ENCODE measurements around the gene FAM124A. TPM values are rescaled to one million over a fixed set of nuclear protein-coding genes. Genes with fewer than 3 reads are reported as not detected.
A peak's percentile ranks its signal among the peaks of the same experiment; 100 is the strongest.

The FAM124A gene
- total and polyA plus RNA-seq, 2 of the 8 experiments (the other 6 are each of a cell fraction or from before 2014, with no cell fraction given): 40.7 to 49.9 TPM

GRCh38 chr13:51211910-51212309 lies 10.3 kb upstream of the FAM124A start:
- ChIA-PET CTCF (ENCODE audit: partially characterized antibody) (no interaction called here), POLR2A (ENCODE audit: partially characterized antibody) (interaction anchor here (6.1 kb wide), 1 partner anchor 31 kb away, joined by 24 read pairs; no protein-coding TSS in a partner anchor)
- H2BK120ac ChIP-seq (replicated peaks; ENCODE audit: low read depth, low read length): no peak overlapping the region
- H3K23me2 ChIP-seq (ENCODE audit: low read depth, low read length): no peaks in the 10 kb centered on the region
- 79% methylated on average over 2 of the region's 2 CpGs; no CpG with 5 or more reads in 1 of the 2 experiments for WGBS, 2 experiments (ENCODE audit: extremely low coverage in 1 of 2, insufficient coverage in 1 of 2, insufficient read length in 1 of 2, insufficient replicate concordance in 2 of 2, low coverage in 1 of 2, low lambda C conversion rate in 2 of 2, missing lambda C conversion rate in 1 of 2)
- H2BK15ac ChIP-seq (ENCODE audit: low read length): no peak overlapping the region
- H3K9me3 ChIP-seq (ENCODE audit: insufficient read depth in 2 of 2, low read depth in 1 of 2, low read length in 1 of 2): 0 out of 4 replicates have a peak, but pooled peaks cover 0 to 3% of the 10 kb centered on the region in 2 experiments
- no peaks in the 10 kb centered on the region; a peak in 1 of 7 replicates for H3K27me3 ChIP-seq (replicated peaks in 1 of 4; ENCODE audit: control insufficient read depth in 3 of 4, extremely low read depth in 1 of 4, insufficient read depth in 3 of 4, low read length in 3 of 4)
- H4K20me1 ChIP-seq (replicated peaks in 1 of 2; ENCODE audit: control insufficient read depth in 1 of 2, insufficient read depth in 2 of 2, low read length in 2 of 2): no peaks in the 10 kb centered on the region
- no peaks in the 10 kb centered on the region for H3K36me3 ChIP-seq (ENCODE audit: control insufficient read depth in 2 of 4, insufficient read depth in 4 of 4, low read length in 3 of 4)
- no peak overlapping the region for H4K5ac ChIP-seq (ENCODE audit: insufficient read length, low read depth, low read length)
- H4K8ac ChIP-seq (ENCODE audit: extremely low read depth, insufficient read depth, low read length): no peak overlapping the region
- H3K27ac ChIP-seq (ENCODE audit: low read depth, low read length): no peak overlapping the region
- no peak overlapping the region for H3K4me3 ChIP-seq (ENCODE audit: extremely low read depth in 1 of 4, insufficient read depth in 2 of 4, low read depth in 3 of 4, low read length in 4 of 4)
- H2AK5ac ChIP-seq (ENCODE audit: low read depth, low read length): no peak overlapping the region
- H3K9ac ChIP-seq (replicated peaks in 1 of 4; ENCODE audit: extremely low read depth in 1 of 4, low read depth in 3 of 4, low read length in 3 of 4): no peak overlapping the region
- H2BK5ac ChIP-seq (ENCODE audit: low read depth, low read length): no peak overlapping the region; the same call in 1 of the 2 replicates
- no peak overlapping the region for H3K4me2 ChIP-seq (ENCODE audit: insufficient read depth in 1 of 2, low read depth in 2 of 2, low read length in 2 of 2)
- H4K91ac ChIP-seq (replicated peaks; ENCODE audit: insufficient read length, low read length): no peak overlapping the region
- DNase-seq (ENCODE audit: low read depth in 1 of 2, low spot score in 2 of 2) (peak in 1 of 2 experiments; percentile 24), FAIRE-seq (no peak)
- H3K14ac ChIP-seq (ENCODE audit: insufficient read length): no peak overlapping the region
- H3K4ac ChIP-seq (replicated peaks; ENCODE audit: insufficient read length, low read depth, low read length): no peak overlapping the region
- no peak overlapping the region for H2BK20ac ChIP-seq (ENCODE audit: low read length)
- no peaks in the 10 kb centered on the region for H3K79me2 ChIP-seq (ENCODE audit: control insufficient read depth in 1 of 2, insufficient read depth in 2 of 2, low read length in 2 of 2)
- H3K79me1 ChIP-seq (ENCODE audit: low read depth, low read length): no peaks in the 10 kb centered on the region
- no peak overlapping the region for H3K23ac ChIP-seq (ENCODE audit: insufficient read length)
- H2AFZ ChIP-seq (ENCODE audit: low read length): no peak overlapping the region
- H2BK12ac ChIP-seq (ENCODE audit: low read depth, low read length): no peak overlapping the region
- H3K18ac ChIP-seq (ENCODE audit: extremely low read depth, low read length): no peak overlapping the region
- H3K4me1 ChIP-seq (replicated peaks in 1 of 4; ENCODE audit: control insufficient read depth in 3 of 4, insufficient read depth in 4 of 4, low read length in 3 of 4): peaks cover 2 to 9% (median 4%) of the 10 kb centered on the region in 4 experiments; a peak in 4 of 7 replicates
- no peak overlapping the region for H3K56ac ChIP-seq (replicated peaks; ENCODE audit: insufficient read length, low read depth, low read length)
- TF ChIP-seq ASH2L (IDR thresholded peaks at IDR 0.05; ENCODE audit: low read length) (no peak), BACH1 (IDR thresholded peaks at IDR 0.05; ENCODE audit: low read length) (no peak), ZNF274 (IDR thresholded peaks at IDR 0.05; ENCODE audit: borderline replicate concordance, extremely low read depth, low read length) (no peak), SIX5 (IDR thresholded peaks at IDR 0.05; ENCODE audit: low read depth, low read length) (no peak), RXRA (IDR thresholded peaks at IDR 0.05; ENCODE audit: insufficient read depth, low read depth, low read length) (no peak), CEBPB (IDR thresholded peaks at IDR 0.05; ENCODE audit: low read depth, low read length) (no peak), YY1 (IDR thresholded peaks at IDR 0.05; ENCODE audit: low read depth, low read length) (no peak), SIN3A (conservative IDR thresholded peaks at IDR 0.05 in 1 of 2, IDR thresholded peaks at IDR 0.05 in 1 of 2; ENCODE audit: low read depth in 1 of 2, low read length in 2 of 2) (no peak), CREB1 (IDR thresholded peaks at IDR 0.05) (no peak), KDM1A (IDR thresholded peaks at IDR 0.05; ENCODE audit: borderline replicate concordance, low read length) (no peak), MAX (IDR thresholded peaks at IDR 0.05) (no peak), GABPA (IDR thresholded peaks at IDR 0.05; ENCODE audit: borderline replicate concordance, insufficient read depth, low read length) (no peak), ATF3 (IDR thresholded peaks at IDR 0.05; ENCODE audit: insufficient read depth, low read depth, low read length) (no peak), POLR2A (IDR thresholded peaks at IDR 0.05; ENCODE audit: control extremely low read depth in 1 of 2, low read depth in 2 of 2, low read length in 2 of 2) (no peak)

Measured in H1 (cell line).